KBM-7 (cell line): ENCODE data around the gene RAB26.
"Not testable (repeated sequence)": the region's sequence is repeated elsewhere in the genome, so short reads cannot be mapped to it uniquely, and the experiment has no call there.

Experiments
- DNase-seq: peaks from one replicate; pipeline ENCODE4 v3.0.0-alpha.2; 2015
- in situ Hi-C: fragments of 300-500 bp; cut with MboI; formaldehyde crosslinking; loops from 2 replicates; pipeline ENCODE4 v1.14.3; 2020; ENCODE audit warnings: low sequenced_read_pairs, low pct_unique_long_range_greater_than_20kb, mixed read lengths

Gene RAB26

DNA sequence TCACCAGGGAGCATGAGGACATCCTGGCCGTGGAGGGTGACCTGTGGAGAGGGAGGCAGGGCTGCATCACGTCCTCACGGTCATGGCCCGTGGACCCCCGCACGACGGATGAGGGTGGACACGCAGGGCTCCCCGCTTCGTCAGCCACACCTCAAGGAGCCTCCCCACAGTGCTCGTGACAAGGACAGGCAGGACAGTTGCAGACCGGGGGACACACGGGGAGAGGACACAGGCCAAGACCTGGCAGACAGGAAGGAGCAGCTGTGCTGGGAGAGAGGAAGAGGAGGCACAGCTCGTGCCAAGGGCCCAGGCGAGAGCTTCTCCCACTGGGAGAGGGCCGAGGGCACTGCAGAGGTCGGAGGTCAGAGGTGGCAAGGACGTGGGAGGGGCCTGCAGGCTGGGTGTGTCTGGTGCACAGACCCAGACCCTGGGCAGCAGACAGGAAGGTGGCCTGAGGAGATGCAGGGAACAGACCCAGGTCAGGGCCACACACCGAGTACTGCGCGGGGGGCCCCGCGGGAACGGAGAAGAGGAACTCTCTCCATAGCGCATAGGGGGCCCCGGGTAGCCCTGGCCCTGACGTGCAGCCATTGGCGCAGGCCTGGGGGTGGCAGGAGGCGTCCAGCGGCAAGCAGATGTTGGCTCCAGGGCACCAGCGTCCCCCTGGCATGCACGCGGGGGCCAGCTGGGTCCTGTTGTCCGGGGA lies 33.4 kb upstream of the RAB26 start:
- in situ Hi-C loops, DNase-seq: not testable (repeated sequence)

DNA sequence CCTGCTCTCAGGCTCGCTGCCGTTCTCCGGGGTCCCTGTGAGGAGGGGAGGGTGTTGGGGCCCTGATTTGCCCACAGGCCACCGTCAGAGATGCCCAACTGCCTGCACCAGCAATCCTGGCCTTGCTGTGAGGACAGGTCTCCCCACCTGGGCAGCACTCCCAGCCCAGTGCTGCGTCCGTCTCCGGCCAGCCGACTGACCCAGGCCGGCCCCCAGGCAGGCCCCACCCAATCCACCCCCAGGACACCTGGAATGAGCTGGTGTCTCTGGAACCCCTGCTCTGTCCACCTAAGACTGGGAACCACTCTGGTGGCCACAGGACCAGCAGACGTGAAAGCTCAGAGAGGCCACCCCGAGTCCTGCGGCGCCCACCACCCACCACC lies 32.8 kb upstream of the RAB26 start:
- no peak for DNase-seq
- in situ Hi-C loops = no loop called here

DNA sequence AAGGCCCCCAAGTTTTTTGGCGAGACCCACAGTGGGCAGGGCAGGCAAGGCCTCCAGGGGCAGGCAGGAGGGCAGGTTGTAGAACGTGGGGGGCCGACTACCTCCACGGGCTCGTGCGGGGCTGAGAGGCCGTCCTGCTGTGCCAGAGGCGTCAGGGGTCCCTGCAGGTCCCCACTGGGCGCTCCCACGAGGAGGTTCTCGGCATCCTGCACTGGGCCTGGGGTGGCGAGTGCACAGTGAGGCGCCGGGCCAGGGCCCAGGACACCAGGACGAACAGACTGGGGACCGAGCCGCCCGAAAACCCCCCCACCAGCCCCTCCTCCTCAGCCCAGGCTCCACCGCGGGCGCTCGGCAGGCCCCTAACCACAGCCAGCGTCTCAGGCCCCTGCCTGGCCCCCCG lies 32.0 kb upstream of the RAB26 start:
- DNase-seq, in situ Hi-C loops: not testable (repeated sequence)

DNA sequence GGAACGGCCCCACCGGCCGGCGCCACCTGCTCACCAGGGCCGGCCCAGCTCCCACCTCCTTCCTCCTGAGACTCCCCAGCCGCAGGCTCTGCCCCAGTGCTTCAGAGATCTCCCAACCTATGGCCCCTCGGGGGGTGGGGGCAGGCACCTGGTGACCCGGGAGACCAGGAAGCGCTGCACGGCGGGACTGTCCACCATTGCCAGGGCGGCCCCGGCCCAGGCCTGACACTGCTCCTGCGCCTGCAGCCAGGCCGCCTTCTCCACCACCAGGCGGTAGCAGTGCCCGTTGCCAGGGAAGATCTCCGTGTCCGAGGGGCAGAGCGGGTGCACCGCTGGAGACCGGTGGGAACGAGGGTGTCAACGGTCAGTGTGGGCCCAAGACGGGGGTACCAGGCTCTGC lies 31.1 kb upstream of the RAB26 start:
- DNase-seq, in situ Hi-C loops: not testable (repeated sequence)

DNA sequence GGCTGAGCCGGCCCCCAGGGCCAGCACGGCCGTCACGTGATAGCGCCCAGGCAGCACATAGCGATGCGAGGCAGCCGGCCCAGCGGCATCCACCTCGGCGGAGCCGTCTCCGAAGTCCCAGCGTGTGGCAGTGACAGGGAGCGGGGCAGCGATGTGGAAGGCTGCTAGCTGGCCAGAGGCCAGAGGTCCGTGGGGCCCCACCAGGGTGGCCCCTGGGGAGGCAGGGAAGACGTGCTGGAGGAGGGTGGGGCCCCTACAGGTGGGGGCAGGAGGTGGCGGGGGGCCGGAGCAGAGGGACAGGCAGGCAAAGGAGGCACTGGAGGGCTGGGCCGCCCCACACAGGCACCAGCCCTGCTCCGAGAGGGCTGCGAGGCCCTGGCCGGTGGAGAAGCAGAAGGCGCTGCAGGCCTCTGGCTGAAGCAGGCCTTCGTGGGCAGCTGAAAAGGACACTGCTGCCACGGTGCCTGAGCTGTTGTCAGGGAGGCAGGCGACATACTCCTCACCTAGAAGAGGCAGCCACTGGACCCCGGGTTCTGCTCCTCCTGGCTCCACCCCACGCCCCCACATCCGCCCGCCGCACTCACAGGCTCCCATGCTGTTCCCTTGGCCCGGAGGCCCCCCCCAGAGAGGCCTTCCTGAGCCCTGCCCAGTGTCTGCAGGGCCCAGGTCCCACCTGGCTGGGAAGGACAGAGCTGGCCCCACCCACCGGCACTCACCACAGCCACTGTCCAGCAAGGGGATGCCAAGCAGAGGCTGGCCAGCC lies 30.3 kb upstream of the RAB26 start:
- DNase-seq, in situ Hi-C loops: not testable (repeated sequence)

DNA sequence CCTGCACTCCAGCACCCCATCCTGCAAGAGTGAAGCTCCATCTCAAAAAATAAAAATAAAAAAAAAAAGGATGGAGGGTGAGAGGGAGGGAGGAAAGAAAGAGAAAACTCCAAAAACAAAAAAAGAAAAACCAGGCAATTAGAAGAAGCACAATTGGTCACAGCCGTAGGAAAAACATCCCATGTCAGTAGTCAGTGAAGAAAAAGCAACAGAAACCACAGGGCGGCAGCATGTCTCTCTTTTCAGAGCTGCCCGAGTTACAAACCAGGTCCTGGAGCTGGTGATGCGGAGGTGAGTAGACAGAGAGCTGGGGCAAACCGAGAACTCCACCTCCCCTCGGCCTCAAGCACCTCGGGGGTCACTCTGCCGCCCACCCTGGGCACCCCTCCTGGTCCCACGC lies 27.1 kb upstream of the RAB26 start:
- in situ Hi-C loops = not testable (repeated sequence)
- peak; percentile 32 for DNase-seq

DNA sequence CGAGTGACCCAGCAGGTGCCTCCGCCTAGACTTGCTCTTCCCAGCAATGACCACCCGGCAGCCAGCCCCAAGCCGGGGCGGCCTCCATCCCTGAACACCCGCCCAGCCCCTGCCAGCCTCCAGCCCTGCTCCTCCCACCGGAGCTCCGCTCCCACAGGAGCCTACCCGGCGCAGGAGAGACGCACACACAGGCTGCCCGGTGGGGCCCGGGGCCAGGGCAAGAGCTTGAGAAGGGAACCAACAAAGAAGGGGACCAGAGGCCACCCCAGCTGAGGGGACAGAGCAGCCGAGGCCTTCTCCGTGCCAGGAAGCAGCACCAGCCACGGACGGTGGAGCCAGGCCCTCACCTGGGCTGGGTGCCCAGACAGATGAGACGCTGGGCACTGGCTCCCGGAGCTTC lies 26.6 kb upstream of the RAB26 start:
- in situ Hi-C loops = no loop called here
- DNase-seq = no peak

DNA sequence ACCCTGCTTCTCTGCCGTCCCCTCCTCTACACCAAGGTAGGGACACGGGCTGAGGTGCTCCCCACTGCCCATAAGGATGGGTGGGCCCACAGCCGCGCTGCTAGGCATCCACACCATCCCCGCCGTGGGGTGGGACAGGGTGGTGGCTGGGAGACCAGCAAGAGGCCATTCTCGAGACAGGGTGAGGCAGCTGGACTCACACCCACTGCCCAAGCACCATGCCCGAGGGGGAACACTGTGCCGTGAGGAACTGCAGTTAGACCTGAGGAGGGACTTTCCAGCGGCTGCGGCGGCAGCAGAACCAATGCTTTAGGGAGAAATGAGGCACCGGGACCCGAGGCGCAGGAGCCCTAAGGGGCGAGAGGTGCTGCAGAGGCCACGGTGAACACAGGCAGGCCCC lies 26.0 kb upstream of the RAB26 start:
- in situ Hi-C loops = no loop called here
- no peak for DNase-seq

DNA sequence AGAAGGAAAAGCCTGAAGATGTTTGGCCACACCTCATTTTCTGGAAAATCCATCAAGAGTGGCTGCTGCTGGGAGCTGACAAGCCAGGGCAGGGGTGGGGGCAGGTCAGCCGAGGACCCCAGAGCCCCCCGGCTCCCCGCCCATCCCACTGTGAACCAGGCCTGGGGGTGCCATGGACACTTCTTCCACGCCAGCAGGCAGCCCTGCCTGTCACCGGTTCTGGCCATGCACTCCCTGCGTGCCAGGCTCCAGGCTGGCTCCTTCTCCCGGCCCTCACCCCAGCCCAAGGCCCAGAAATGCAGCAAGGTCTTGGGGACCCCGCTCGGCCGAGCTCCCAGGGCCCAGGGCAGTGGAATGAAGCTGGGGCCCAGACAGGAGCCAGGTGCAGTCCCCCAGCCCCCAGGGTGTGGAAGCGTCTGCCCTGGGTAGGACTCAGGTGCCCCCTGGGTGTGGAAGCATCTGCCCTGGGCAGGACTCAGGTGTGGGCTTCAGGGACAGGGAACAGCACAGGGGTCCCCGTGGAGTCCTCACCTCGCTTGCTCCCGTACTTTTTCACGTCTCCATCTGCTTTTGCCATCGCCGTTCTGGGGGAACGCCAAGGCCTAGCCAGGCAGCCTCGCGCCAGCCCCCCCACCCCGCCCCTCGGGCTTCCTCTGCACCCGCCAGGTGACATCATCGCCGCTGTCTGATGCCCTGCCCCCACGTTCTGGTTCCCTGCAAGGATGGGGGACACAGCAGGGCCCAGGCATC lies 25.3 kb upstream of the RAB26 start:
- DNase-seq, in situ Hi-C loops: not testable (repeated sequence)

DNA sequence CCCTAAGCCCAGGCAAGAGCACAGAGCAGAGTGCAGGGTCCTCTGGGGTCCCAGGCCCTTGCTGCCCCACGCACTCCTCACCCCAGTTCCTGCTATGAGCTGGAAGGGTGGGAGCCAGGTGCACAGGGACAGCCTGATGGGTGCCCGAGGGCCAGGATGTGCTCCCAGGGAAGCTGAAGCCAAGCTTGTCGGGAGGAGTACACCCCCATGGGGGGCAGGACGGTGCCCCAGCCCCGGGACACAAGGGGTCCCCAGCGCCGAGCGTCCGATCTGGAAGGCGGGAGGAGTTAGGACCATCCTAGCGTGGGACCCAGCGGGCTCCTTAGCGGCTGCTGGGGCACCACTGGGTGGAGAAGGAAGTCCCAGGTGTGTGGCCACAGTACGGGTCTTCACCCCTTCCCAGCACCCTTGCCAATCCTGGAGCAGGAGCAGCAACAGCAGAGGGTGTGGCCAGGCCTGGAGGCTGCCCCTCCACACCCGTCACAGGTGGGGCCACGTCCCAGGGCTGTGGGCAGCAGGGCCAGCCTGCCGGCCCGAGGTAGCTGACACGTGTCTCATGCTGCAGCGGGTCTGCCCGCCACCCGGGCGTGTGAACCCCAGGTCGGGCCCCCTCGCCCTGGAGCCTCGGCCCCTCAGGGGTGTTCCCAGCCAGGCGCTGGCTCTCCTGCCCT lies 24.6 kb upstream of the RAB26 start:
- in situ Hi-C loops, DNase-seq: not testable (repeated sequence)

DNA sequence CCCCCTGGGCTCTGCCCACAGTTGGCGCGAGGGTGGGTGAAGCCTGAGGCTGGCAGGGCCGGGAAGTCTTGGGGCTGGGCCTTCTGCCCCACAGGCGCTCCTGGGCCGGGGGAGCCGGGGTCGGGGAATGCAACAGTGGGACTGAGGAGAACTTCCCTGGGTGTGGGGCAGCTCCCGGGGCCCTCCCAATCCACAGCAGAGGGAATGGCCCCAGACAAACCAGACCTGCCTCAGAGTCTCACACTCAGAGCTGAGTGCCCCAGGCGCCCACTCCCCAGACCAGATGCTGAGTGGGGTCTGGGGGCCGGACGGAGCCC lies 24.1 kb upstream of the RAB26 start:
- DNase-seq, in situ Hi-C loops: not testable (repeated sequence)

DNA sequence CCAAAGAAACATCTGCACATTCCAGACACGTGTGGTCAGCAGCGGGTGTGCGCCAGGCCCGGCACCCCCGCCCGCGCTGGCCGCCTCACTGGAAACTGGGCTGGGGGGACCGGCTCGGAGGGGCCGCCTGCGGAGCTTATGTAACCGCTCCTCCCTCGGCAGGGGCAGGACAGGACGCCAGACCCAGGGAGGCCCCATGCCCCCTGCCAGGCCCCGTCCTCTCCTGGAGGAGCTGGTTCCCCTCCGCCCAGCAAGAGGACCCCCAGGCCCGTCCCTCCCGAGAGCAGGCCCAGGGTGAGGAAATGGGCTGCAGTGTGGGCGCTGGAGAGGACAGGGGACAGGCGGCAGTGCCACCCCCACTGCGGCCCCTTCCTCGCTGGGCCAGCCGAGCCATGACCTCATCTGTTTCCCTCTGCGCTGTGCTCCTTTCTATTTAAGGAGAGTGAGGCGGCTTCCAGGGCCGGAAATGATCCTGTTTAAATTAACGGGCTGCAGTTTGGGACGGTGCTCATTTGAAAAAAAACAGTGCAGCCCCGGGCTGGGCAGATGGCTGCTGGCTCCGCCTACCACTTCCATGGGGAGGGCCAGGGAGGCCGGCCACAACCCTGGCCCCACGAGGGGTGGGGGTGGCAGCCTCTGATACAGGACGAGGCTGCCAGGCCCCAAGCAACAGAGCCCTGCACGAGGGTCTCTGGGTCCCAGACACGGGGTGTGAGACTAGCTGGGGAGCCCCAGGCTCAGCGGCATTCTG lies 23.6 kb upstream of the RAB26 start:
- peak; percentile 89 for DNase-seq
- in situ Hi-C loops = not testable (repeated sequence)

DNA sequence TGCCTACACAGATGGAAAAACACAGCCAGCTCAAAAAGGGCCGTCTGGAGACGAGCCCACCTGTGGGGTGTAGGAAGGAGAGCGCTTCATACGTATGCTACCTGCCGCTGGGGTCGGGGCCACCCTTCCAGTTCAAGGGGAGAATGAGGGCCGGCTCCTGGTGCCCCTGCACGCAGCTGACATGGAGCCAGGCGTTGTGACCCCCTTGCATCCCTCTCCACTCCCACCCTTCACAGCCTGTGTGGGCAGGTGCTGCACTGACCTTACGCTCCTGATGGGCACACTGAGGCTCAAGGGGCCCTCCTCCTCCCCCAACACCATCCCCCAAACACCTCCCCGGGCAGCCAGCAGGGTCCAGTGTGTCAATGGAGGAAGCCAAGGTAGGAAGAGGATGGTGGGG lies 22.8 kb upstream of the RAB26 start:
- in situ Hi-C loops = not testable (repeated sequence)

DNA sequence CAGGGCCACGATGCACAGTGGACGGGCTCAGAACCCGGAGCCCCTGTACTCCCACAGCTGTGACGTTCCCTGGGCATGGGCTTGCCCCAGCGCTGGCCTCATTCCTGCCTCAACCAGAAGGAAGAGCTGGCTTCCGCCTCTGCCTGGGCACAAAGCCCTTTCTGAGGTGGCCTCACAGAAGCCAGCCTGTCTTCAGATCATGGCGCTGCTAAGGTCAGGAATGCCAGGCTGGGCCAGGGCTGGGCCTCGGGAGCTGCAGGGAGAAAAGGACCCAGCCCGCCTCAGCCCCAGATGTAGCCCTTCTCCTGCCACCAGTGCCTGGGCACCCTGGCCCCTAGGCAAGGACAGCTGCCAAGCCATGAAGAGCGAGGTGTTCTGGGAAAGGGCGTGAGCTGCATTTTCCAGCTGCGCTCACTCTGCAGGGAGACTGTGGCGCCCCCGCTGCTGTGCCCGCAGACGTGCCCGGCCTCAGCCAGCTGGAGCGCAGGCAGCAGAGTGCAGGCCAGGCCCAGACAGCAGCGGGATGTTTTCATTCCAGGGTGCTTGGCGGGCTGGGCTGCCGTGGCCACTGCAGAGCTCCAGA lies 22.2 kb upstream of the RAB26 start:
- DNase-seq, in situ Hi-C loops: not testable (repeated sequence)

More for the DNA sequence above, 22.8 kb upstream of the RAB26 start:
- DNase-seq = not testable (repeated sequence)

DNA sequence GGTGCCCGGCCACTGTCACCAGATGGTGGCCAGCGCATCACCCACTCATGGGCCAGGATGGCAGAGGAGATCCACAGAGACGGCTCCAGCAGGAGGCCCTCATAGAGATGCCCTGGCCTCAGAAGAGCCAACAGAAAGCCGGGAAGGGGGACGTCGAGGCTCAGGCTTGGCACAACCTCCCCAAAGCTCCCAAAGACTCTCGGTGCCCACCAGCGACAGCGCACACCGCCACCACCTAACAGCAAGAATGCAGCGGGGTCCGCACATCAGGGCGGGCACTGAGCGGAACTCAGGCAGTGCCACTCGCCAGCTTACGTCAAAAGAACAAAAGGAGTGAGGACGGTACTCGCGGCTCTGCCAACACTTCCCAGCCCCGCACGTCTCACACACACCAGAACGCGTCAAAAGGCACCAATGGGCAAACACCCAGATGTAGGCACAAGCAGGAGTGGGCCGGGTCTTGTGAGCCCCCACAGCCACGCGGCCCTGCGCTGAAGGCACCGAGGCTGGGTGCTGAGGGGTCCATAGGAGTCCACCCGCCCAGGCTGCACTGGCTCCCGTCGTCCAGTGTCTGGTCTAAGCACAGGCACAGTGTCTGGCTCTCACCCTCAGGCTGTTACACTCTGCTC lies 21.4 kb upstream of the RAB26 start:
- DNase-seq, in situ Hi-C loops: not testable (repeated sequence)

DNA sequence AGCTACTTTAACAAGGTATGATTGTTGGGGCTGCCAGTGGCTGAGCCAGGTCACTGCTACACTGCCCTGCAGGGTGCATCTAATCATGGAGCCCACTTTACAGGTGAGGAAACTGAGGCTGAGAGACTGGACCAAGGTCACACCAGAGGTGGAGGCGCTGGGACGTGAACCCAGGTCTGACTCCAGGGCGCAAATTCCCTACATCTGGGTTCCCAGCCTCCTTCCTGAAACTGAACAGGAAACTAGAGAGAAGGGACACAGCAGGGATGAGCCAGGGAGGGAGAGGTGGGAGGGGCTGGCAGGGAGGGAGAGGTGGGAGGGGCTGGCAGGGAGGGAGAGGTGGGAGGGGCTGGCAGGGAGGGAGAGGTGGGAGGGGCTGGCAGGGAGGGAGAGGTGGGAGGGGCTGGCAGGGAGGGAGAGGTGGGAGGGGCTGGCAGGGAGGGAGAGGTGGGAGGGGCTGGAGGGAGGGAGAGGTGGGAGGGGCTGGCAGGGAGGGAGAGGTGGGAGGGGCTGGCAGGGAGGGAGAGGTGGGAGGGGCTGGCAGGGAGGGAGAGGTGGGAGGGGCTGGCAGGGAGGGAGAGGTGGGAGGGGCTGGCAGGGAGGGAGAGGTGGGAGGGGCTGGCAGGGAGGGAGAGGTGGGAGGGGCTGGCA lies 20.7 kb upstream of the RAB26 start:
- peak; percentile 42 for DNase-seq
- in situ Hi-C loops = not testable (repeated sequence)

DNA sequence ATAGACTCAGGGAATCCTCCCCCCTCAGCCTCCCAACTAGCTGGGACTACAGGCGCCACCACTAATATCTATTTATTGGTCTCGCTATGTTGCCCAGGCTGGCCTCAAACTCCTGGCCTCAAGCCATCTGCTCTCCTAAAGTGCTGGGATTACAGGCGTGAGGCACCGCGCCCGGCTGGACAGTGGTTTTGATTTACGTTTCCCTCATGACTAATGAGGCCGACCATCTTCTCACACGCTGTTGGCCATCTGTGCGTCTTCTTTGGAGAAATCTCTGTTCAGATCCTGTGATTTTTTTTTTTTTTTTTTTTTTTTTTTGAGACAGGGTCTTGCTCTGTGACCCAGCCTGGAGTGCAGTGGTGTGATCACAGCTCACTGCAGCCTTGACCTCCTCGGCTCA lies 19.2 kb upstream of the RAB26 start:
- in situ Hi-C loops, DNase-seq: not testable (repeated sequence)
